Activated B cell treated with CpG ODN at 0.5 μM for 24 hours (primary cell): Measurements from ENCODE around the gene HORMAD2. TPM values are rescaled to one million over a fixed set of nuclear protein-coding genes. Genes with fewer than 3 reads are reported as not detected.

Experiments used
- ATAC-seq: fragments of 200-7000 bp; cut with Tn5 transposase; one replicate; pipeline ENCODE4 v1.10.0; 2021; ENCODE audit warnings: low read depth, mild to moderate bottlenecking, moderate library complexity
- CTCF ChIA-PET: fragments of 350-600 bp; sonication (Branson Sonifier 250); formaldehyde crosslinking; loops from one replicate; lab custom pipeline; 2021; ENCODE audit warnings: antibody characterized with exemption; lab: Charles Lee
- POLR2A ChIA-PET: fragments of 350-600 bp; sonication (Branson Sonifier 250); formaldehyde crosslinking; loops from one replicate; lab custom pipeline; 2021; ENCODE audit warnings: antibody characterized with exemption; lab: Charles Lee
- DNase-seq: peaks from one replicate; pipeline ENCODE4 v3.0.0; 2022
- H3K27ac Mint-ChIP-seq: one replicate; pipeline ENCODE4 v1.8.0; 2020; ENCODE audit warnings: mixed read lengths
- H3K27me3 Mint-ChIP-seq: one replicate; pipeline ENCODE4 v1.8.0; 2021; ENCODE audit warnings: mixed read lengths
- H3K36me3 Mint-ChIP-seq: one replicate; pipeline ENCODE4 v1.8.0; 2021; ENCODE audit warnings: low read depth, mixed read lengths
- H3K4me1 Mint-ChIP-seq: one replicate; pipeline ENCODE4 v1.8.0; 2021; ENCODE audit warnings: mixed read lengths
- H3K4me3 Mint-ChIP-seq: one replicate; pipeline ENCODE4 v1.8.0; 2020; ENCODE audit warnings: mild to moderate bottlenecking, mixed read lengths
- H3K9me3 Mint-ChIP-seq: one replicate; pipeline ENCODE4 v1.8.0; 2020; ENCODE audit warnings: mixed read lengths
- intact Hi-C: fragments of 100-400 bp; cut with micrococcal nuclease; formaldehyde crosslinking; loops from one replicate; pipeline ENCODE4 v1.15.1; 2024
- total RNA-seq: library from RNA; stranded (reverse); gene quantifications from 2 replicates; pipeline ENCODE4 v1.2.3, GENCODE V29; 2022
- TF ChIP-seq, protein P1 (sequence below): fragments of 200-600 bp; IDR thresholded peaks from one replicate; pipeline ENCODE4 v1.8.0; 2022; ENCODE audit warnings: antibody characterized with exemption, mild to moderate bottlenecking

HORMAD2 gene
- total RNA-seq, 1 donor from 2014 or later = not detected

DNA sequence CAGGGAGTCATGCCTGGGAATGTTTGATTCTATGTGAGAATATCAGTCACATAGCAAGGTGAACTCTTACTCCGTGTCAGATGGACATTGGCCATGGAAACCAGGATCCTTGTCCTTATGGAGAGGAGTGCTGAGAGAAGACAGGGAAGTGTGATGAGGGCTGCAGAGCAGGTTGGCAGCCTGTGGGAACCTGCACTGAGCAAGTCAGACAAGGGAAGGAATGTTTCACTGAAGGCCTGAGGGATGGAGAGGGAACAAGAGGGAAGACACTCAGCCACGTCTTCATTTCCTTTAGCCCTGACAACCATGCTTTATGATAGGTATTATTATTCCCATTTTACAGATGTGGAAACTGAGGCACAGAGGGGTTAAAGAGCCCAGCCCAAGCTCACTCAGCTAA is 38.4 kb upstream of the HORMAD2 start:
- ChIA-PET CTCF (no interaction called here), POLR2A (no interaction called here)
- Mint-ChIP-seq H3K27me3 (no peaks in the 10 kb centered on the region), H3K4me1 (peaks cover under 1% of the 10 kb centered on the region), H3K9me3 (no peaks in the 10 kb centered on the region), H3K27ac (no peak overlapping the region), H3K4me3 (no peak overlapping the region), H3K36me3 (no peaks in the 10 kb centered on the region)
- TF ChIP-seq, protein P1, sequence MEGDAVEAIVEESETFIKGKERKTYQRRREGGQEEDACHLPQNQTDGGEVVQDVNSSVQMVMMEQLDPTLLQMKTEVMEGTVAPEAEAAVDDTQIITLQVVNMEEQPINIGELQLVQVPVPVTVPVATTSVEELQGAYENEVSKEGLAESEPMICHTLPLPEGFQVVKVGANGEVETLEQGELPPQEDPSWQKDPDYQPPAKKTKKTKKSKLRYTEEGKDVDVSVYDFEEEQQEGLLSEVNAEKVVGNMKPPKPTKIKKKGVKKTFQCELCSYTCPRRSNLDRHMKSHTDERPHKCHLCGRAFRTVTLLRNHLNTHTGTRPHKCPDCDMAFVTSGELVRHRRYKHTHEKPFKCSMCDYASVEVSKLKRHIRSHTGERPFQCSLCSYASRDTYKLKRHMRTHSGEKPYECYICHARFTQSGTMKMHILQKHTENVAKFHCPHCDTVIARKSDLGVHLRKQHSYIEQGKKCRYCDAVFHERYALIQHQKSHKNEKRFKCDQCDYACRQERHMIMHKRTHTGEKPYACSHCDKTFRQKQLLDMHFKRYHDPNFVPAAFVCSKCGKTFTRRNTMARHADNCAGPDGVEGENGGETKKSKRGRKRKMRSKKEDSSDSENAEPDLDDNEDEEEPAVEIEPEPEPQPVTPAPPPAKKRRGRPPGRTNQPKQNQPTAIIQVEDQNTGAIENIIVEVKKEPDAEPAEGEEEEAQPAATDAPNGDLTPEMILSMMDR = no peak
- intact Hi-C loops = no loop called here
- DNase-seq = no peak
- no peak for ATAC-seq

DNA sequence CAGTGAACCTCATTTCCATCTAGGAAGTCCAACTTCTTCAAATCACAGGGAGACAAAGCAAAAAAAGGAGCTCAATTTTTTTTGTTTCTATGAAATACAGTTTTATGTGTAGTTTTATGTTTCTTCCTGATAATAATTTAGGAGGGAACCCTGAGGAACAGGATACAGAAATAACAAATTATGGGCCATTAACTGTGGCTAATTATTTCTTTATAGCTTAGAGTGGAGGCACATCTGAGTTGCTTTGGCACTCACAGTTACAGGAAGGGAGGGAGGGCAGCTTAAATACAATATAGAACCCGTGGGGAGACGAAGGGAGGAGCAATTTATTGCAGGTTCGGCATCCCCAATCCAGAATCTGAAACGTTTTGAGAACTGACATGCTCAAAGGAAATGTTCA is 37.1 kb upstream of the HORMAD2 start:
- ChIA-PET POLR2A (no interaction called here), CTCF (no interaction called here)
- H3K4me1 Mint-ChIP-seq = peaks cover 6% of the 10 kb centered on the region
- no peak for ATAC-seq
- no peaks in the 10 kb centered on the region for H3K9me3 Mint-ChIP-seq
- no peak for DNase-seq
- H3K27ac Mint-ChIP-seq = no peak overlapping the region
- no peaks in the 10 kb centered on the region for H3K27me3 Mint-ChIP-seq
- intact Hi-C loops = no loop called here
- no peak overlapping the region for H3K4me3 Mint-ChIP-seq
- no peaks in the 10 kb centered on the region for H3K36me3 Mint-ChIP-seq
- TF ChIP-seq, protein P1 = no peak

DNA sequence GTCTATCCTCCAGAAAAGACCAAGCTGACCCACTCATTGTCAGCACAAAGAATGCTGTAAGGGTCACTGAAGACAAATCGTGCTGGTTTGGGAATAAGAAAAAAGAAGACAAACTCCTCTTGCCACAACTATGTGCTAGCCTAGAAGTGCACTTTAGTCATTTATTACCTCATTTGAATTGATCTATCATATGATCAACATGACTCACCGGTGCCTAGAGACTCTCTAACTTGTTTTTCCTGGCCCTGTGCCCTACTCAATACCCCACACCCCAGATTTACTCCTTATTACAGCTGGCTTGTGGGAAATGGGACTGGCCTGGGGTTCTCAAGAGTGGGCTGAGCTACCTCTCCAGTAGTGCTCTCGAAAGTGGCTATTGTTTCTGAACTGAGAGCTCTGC is 35.9 kb upstream of the HORMAD2 start:
- H3K4me1 Mint-ChIP-seq = peaks cover 6% of the 10 kb centered on the region
- no peak overlapping the region for H3K4me3 Mint-ChIP-seq
- ATAC-seq (no peak), DNase-seq (no peak)
- no peak overlapping the region for H3K27ac Mint-ChIP-seq
- no peaks in the 10 kb centered on the region for H3K9me3 Mint-ChIP-seq
- ChIA-PET POLR2A (no interaction called here), CTCF (no interaction called here)
- TF ChIP-seq, protein P1 = no peak
- intact Hi-C loops = no loop called here
- no peaks in the 10 kb centered on the region for H3K27me3 Mint-ChIP-seq
- H3K36me3 Mint-ChIP-seq = no peaks in the 10 kb centered on the region

DNA sequence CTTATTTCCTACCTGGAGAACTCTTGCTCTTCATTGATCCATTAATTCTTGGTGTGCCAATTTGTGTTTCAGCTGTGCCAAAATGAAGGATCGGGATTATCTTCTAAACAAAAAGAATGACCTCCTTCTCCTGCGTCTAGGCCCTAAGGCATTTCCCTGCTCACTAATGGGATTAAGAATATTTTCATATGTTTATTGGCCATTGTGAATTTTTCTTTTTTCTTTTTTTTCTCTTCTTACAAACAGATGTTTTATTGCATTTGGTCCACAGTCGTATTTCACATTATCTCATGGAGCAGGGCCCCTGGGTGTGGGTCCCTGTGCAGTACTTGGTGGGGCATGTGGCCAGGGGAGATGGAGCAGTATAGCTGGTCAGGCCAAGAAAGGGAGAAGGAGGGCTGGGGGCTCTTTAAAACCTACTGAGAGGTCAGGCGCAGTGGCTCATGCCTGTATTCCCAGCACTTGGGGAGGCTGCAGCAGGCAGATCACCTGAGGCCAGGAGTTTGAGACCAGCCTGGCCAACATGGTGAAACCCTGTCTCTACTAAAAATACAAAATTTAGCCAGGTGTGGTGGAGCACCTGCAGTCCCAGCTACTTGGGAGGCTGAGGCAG is 35.3 kb upstream of the HORMAD2 start:
- no peak overlapping the region for H3K27ac Mint-ChIP-seq
- ATAC-seq (no peak), DNase-seq (no peak)
- H3K9me3 Mint-ChIP-seq = no peaks in the 10 kb centered on the region
- H3K36me3 Mint-ChIP-seq = no peaks in the 10 kb centered on the region
- H3K4me3 Mint-ChIP-seq = no peak overlapping the region
- TF ChIP-seq, protein P1 = no peak
- ChIA-PET POLR2A (no interaction called here), CTCF (no interaction called here)
- intact Hi-C loops = no loop called here
- H3K27me3 Mint-ChIP-seq = no peaks in the 10 kb centered on the region
- peaks cover 6% of the 10 kb centered on the region for H3K4me1 Mint-ChIP-seq

DNA sequence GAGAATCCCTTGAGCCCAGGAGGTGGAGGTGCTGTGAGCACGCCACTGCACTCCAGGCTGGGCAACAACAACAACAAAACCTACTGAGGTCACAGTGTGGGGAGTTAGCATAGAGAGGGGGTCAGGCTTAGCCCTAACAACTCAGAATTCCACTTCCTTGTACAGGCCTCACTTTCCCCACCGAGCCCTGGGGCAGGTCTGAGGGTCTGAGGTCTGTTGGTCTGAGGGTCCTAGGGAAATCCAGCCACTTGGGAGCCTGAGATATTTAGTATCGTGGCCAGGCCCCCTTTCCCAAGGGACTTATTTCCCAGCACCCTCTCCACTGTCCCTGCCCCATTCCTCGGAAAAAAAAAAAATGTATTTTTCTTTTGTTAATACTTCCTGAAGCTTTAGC is 34.8 kb upstream of the HORMAD2 start:
- DNase-seq (no peak), ATAC-seq (no peak)
- Mint-ChIP-seq H3K4me1 (peaks cover 6% of the 10 kb centered on the region), H3K27ac (no peak overlapping the region), H3K36me3 (no peaks in the 10 kb centered on the region), H3K27me3 (no peaks in the 10 kb centered on the region), H3K9me3 (no peaks in the 10 kb centered on the region), H3K4me3 (no peak overlapping the region)
- intact Hi-C loops = no loop called here
- ChIA-PET POLR2A (interaction anchor here (0.6 kb wide), 1 partner anchor 717 kb away, joined by 3 read pairs; no protein-coding TSS in a partner anchor), CTCF (no interaction called here)
- TF ChIP-seq, protein P1 = no peak
